K562 (cell line): ENCODE measurements around the gene ELAVL3. TPM values are rescaled to one million over a fixed set of nuclear protein-coding genes. Genes with fewer than 3 reads are reported as not detected.
A peak's percentile ranks its signal among the peaks of the same experiment; 100 is the strongest.

Experiments
- MBD1 ChIP-seq: fragments of 250-450 bp; sonication (Bioruptor Pico); IDR thresholded peaks from 2 replicates; pipeline ENCODE4 v1.8.0; 2022; ENCODE audit warnings: inconsistent platforms
- MTF1 ChIP-seq: fragments of 250-450 bp; sonication (Bioruptor Pico); IDR thresholded peaks from 2 replicates; pipeline ENCODE4 v1.9.0; 2021; ENCODE audit warnings: moderate library complexity, mild to moderate bottlenecking, inconsistent platforms, borderline replicate concordance
- NR0B1 ChIP-seq: fragments of 450-650 bp; IDR thresholded peaks from one replicate; pipeline ENCODE4 v1.6.1; 2018; ENCODE audit warnings: mild to moderate bottlenecking, moderate library complexity; ENCODE audit not compliant: partially characterized antibody
- RCOR1 ChIP-seq, 2 experiments: IDR thresholded peaks; 2 replicates each; pipeline ENCODE4 v1.6.1; 2012; ENCODE audit warnings: low read depth in 2 of 2, low read length in 2 of 2, borderline replicate concordance in 1 of 2, improper control_type of control experiment in 1 of 2
- TAF1 ChIP-seq: IDR thresholded peaks from 2 replicates; pipeline ENCODE4 v1.6.1; 2011; ENCODE audit warnings: mild to moderate bottlenecking, low read length, moderate library complexity; ENCODE audit not compliant: insufficient read depth, control insufficient read depth, severe bottlenecking; ENCODE audit errors: extremely low read depth
- ZBTB12 ChIP-seq: fragments of 250-450 bp; sonication (Bioruptor Pico); IDR thresholded peaks from 2 replicates; pipeline ENCODE4 v1.4.0; 2020
- ZNF212 ChIP-seq: fragments of 450-650 bp; formaldehyde crosslinking; IDR thresholded peaks from 2 replicates; pipeline ENCODE4 v1.4.0; 2020; ENCODE audit warnings: mild to moderate bottlenecking
- ZNF318 ChIP-seq, 2 experiments: fragments of 450-650 bp; IDR thresholded peaks; 2 replicates each; pipeline ENCODE4 v1.6.1; 2016; ENCODE audit warnings: mild to moderate bottlenecking in 2 of 2, borderline replicate concordance in 1 of 2, low read depth in 1 of 2, moderate library complexity in 1 of 2
- polyA plus RNA-seq, 8 experiments: library from polyadenylated mRNA; depleted of rRNA in 4 of 8; stranded (reverse) in 5 of 8; unstranded in 3 of 8; fragments of >200 nt; fragmentation: Nextera tagmentation in 2 of 8; fragmentation: Illumina TruSeq in 1 of 8; extraction: Ambion mirVana in 2 of 8; extraction: Trizol in 1 of 8; gene quantifications; 2 replicates each; pipeline versions ENCODE4 v1.2.1 to v1.2.3, GENCODE V29; 2011 to 2014; ENCODE audit warnings: inconsistent platforms in 1 of 8, missing spikeins in 1 of 8
- total RNA-seq, 7 experiments: library from RNA; depleted of rRNA in 6 of 7; stranded (reverse); fragments of >200 nt in 6 of 7; fragmentation: Illumina TruSeq in 2 of 7; extraction: Trizol in 2 of 7; gene quantifications; 2 replicates each; pipeline versions ENCODE4 v1.2.1 to v1.2.3, GENCODE V29; 2011 to 2021; ENCODE audit warnings: low replicate concordance in 1 of 7

The ELAVL3 gene
- total and polyA plus RNA-seq, 9 of the 15 experiments (the other 6 are each of a cell fraction or from before 2014, with no cell fraction given), result not detected

GRCh38 chr19:11435057-11435832 is 45.6 kb downstream of the ELAVL3 start, which contains the start of the genes ODAD3 and PRKCSH (continued):
- TF ChIP-seq MBD1 (CRISPR knock-in tag) (no peak), RCOR1 (IDR thresholded peaks at IDR 0.05; ENCODE audit: borderline replicate concordance in 1 of 2, low read depth in 2 of 2, low read length in 2 of 2) (peak; percentile 91 to 100), ZBTB12 (CRISPR knock-in tag) (peak; percentile 92), NR0B1 (no peak), MTF1 (CRISPR knock-in tag) (no peak), ZNF212 (CRISPR knock-in tag) (no peak), TAF1 (peak; percentile 77), ZNF318 (IDR thresholded peaks at IDR 0.05; ENCODE audit: borderline replicate concordance in 1 of 2, low read depth in 1 of 2) (peak in 1 of 2 experiments; percentile 56; a peak in 1 of 4 replicates)
